HFF-Myc (cell line): ENCODE results near the gene ANKRD60.

Experiments
- DNase-seq: peaks from one replicate; pipeline ENCODE4 v3.0.0-alpha.2; 2011; ENCODE audit warnings: low read depth; ENCODE audit errors: extremely low read depth
- H3K4me3 ChIP-seq: replicated peaks from 2 replicates; pipeline ENCODE4 v1.5.1; 2011; ENCODE audit warnings: low read depth, mild to moderate bottlenecking, control low read depth, low read length
- CTCF ChIP-seq: IDR thresholded peaks from 2 replicates; pipeline ENCODE4 v1.5.1; 2012; ENCODE audit warnings: mild to moderate bottlenecking, low read depth, low read length, control low read depth; ENCODE audit errors: missing control alignments

The ANKRD60 gene, protein sequence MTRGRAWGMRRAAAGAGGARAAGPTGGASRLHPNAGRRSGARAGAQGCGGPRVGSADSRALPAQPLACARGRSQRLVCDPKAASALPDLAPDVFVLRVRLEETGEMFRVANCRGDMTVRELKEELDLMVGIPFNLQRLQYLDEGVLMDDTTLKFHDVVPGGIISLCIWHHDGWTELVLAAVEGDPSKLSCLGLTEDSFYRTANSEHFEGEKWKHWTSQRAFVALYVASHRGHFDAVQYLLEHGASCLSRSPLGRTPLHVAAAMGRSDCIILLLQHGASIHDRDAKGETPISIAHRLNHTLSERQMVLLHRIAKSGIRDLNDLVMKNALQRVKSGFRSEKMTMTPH

GRCh38 chr20:58228484-58229197 lies at the start of gene ANKRD60:
TSS of gene ANKRD60 (minus strand) at chr20:58228653. CDS start at chr20:58228653, 0 bp downstream.
- DNase-seq = no peak
- H3K4me3 ChIP-seq = peak within 1 kb of the TSS; percentile 31
- no peak for TF ChIP-seq CTCF

DNA sequence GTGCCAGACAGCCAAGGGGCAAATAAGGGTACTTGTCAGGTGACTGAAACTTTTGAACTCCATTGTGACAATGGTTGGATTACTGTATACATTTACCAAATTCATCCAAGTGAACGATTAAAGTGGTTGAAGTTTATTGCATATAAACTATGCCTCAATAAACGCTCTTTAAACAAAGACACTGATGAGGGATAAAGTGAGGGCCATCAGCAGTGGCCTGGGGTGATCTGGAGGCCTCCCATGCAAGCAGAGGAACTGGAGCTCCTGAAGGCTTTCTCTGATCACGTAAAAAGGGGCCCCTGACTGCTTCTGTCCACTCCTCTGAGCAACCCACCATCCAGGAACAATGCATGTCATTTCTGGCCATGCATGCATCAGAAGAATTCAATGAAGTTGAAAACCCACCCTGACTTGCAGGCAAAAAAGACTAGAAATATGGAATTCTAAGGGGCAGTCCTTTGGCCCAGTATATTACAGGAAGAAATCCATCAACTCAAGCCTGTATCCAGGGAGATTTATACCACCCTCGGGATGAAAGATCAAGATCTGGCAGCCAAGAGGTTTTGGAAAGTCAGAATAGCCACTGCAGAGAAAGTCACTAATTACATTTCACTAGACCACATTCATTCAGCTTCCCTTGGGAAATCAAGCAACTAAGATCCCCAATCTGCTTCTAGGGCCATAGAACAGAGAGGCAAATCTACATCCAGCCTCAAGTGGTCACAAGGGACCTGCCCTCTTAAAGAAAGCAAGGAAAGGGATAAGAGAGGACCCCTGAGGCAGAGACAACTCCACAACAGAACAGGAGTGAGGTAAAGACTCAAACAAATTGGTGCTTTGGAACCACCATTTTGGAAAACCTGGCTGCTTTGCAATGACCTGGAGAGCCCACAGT lies 49.4 kb upstream of the ANKRD60 start:
- H3K4me3 ChIP-seq = no peak overlapping the region
- TF ChIP-seq CTCF = no peak
- no peak for DNase-seq

DNA sequence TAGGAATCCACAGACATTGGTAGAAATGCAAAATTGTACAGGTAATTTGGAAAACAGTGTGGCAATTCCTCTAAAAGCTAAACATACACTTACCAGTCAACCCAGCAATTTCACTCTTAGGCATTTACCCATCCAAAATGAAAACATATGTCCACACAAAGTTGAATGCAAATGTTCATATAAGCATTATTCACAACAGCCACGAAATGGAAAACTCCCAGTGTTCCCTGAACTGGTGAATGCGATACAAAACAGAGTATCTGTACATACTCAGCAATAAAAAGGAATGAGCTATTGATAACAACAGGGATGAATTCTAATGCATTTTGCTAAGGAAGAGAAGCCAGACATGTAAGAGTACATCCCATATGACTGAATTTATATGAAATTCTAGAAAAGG lies 48.7 kb upstream of the ANKRD60 start:
- TF ChIP-seq CTCF = no peak
- H3K4me3 ChIP-seq = no peak overlapping the region
- DNase-seq = no peak

DNA sequence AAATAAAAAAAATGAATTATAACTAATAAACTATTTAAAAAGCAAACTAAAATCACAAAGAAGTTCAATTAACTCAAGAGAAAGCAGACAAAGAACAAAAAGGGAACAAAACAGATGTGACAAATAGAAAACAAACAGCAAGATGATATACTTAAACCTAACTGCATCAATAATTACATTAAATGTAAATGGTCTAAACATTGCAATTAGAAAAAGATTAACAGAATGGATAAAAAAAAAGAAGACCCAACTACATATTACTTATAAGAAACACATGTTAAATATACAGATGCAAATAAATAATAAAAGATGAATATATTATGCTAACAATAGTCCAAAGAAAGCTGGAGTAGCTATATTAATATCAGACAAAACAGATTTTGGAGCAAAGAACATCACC lies 45.9 kb upstream of the ANKRD60 start:
- DNase-seq = no peak
- no peak overlapping the region for H3K4me3 ChIP-seq
- no peak for TF ChIP-seq CTCF

- no peak overlapping the region for H3K4me3 ChIP-seq
- DNase-seq = no peak
- TF ChIP-seq CTCF = no peak
These were observed 43.3 kb upstream of the ANKRD60 start for GRCh38 chr20:58271606-58272351.
